ENCODE results near the gene NLRP10.

NLRP10 gene

GRCh38 chr11:7982582-7983119 is 17.4 kb upstream of the NLRP10 start:
- ATAC-seq (ENCODE audit: insufficient read depth, low read depth) (no peak), DNase-seq (no peak)
- Histone ChIP-seq H3K27me3 (ENCODE audit: insufficient read depth, low read length, poor library complexity) (no peaks in the 10 kb centered on the region), H3K9ac (ENCODE audit: low read depth, low read length) (no peak overlapping the region), H4K20me1 (ENCODE audit: insufficient read depth, low read length) (no peaks in the 10 kb centered on the region), H2AFZ (ENCODE audit: low read depth, low read length) (no peak overlapping the region), H3K27ac (ENCODE audit: low read length) (no peak overlapping the region), H3K36me3 (ENCODE audit: insufficient read depth, low read length) (no peaks in the 10 kb centered on the region), H3K9me3 (ENCODE audit: insufficient read depth, low read length, severe bottlenecking) (no peaks in the 10 kb centered on the region), H3K79me2 (ENCODE audit: insufficient read depth, low read length) (peaks cover 10% of the 10 kb centered on the region), H3K4me3 (ENCODE audit: low read depth in 1 of 2, low read length in 2 of 2) (no peak overlapping the region), H3K4me1 (ENCODE audit: insufficient read depth, low read length) (peaks cover 13% of the 10 kb centered on the region), H3K4me2 (ENCODE audit: insufficient read depth, low read length) (no peak overlapping the region)
- TF ChIP-seq EZH2 (IDR thresholded peaks at IDR 0.05; ENCODE audit: borderline replicate concordance, low read depth, low read length, severe bottlenecking) = no peak
- TF ChIP-seq CTCF (IDR thresholded peaks at IDR 0.05; ENCODE audit: borderline replicate concordance, extremely low read depth, low read length, poor library complexity, severe bottlenecking) = no peak

GRCh38 chr11:7981619-7982157 is 16.4 kb upstream of the NLRP10 start:
- Histone ChIP-seq H3K27ac (ENCODE audit: low read length) (no peak overlapping the region), H3K9me3 (ENCODE audit: insufficient read depth, low read length, severe bottlenecking) (no peaks in the 10 kb centered on the region), H3K4me1 (ENCODE audit: insufficient read depth, low read length) (peaks cover 12% of the 10 kb centered on the region), H3K27me3 (ENCODE audit: insufficient read depth, low read length, poor library complexity) (no peaks in the 10 kb centered on the region), H3K36me3 (ENCODE audit: insufficient read depth, low read length) (no peaks in the 10 kb centered on the region), H3K4me2 (ENCODE audit: insufficient read depth, low read length) (no peak overlapping the region), H4K20me1 (ENCODE audit: insufficient read depth, low read length) (no peaks in the 10 kb centered on the region), H3K4me3 (ENCODE audit: low read depth in 1 of 2, low read length in 2 of 2) (no peak overlapping the region), H3K79me2 (ENCODE audit: insufficient read depth, low read length) (peaks cover 6% of the 10 kb centered on the region; the same call in 1 of the 2 replicates), H2AFZ (ENCODE audit: low read depth, low read length) (no peak overlapping the region), H3K9ac (ENCODE audit: low read depth, low read length) (no peak overlapping the region)
- no peak for ATAC-seq (ENCODE audit: insufficient read depth, low read depth)
- DNase-seq = no peak
- TF ChIP-seq EZH2 (IDR thresholded peaks at IDR 0.05; ENCODE audit: borderline replicate concordance, low read depth, low read length, severe bottlenecking) (no peak), CTCF (IDR thresholded peaks at IDR 0.05; ENCODE audit: borderline replicate concordance, extremely low read depth, low read length, poor library complexity, severe bottlenecking) (no peak)

- Histone ChIP-seq H3K36me3 (ENCODE audit: insufficient read depth, low read length) (no peaks in the 10 kb centered on the region), H3K9ac (ENCODE audit: low read depth, low read length) (no peak overlapping the region), H3K9me3 (ENCODE audit: insufficient read depth, low read length, severe bottlenecking) (no peaks in the 10 kb centered on the region), H3K27ac (ENCODE audit: low read length) (no peak overlapping the region), H3K4me3 (ENCODE audit: low read depth in 1 of 2, low read length in 2 of 2) (no peak overlapping the region), H3K27me3 (ENCODE audit: insufficient read depth, low read length, poor library complexity) (no peaks in the 10 kb centered on the region), H3K4me2 (ENCODE audit: insufficient read depth, low read length) (no peak overlapping the region), H3K79me2 (ENCODE audit: insufficient read depth, low read length) (no peaks in the 10 kb centered on the region), H4K20me1 (ENCODE audit: insufficient read depth, low read length) (no peaks in the 10 kb centered on the region), H2AFZ (ENCODE audit: low read depth, low read length) (no peak overlapping the region), H3K4me1 (ENCODE audit: insufficient read depth, low read length) (no peaks in the 10 kb centered on the region)
- no peak for DNase-seq
- TF ChIP-seq EZH2 (IDR thresholded peaks at IDR 0.05; ENCODE audit: borderline replicate concordance, low read depth, low read length, severe bottlenecking) (no peak), CTCF (IDR thresholded peaks at IDR 0.05; ENCODE audit: borderline replicate concordance, extremely low read depth, low read length, poor library complexity, severe bottlenecking) (no peak)
- ATAC-seq (ENCODE audit: insufficient read depth, low read depth) = no peak
Measured at GRCh38 chr11:7977232-7977917, 12.1 kb upstream of the NLRP10 start.
